MCF 10A (cell line): ENCODE results near the gene SULT1E1. TPM values are rescaled to one million over a fixed set of nuclear protein-coding genes. Genes with fewer than 3 reads are reported as not detected.

Source experiments
- BruUV-seq: library from RNA; stranded (reverse); fragments of 400-500 nt; replicated peaks from 2 replicates; lab custom pipeline; 2021; lab: Mats Ljungman, UMichigan
- CTCF ChIA-PET: fragments of 300-600 bp; sonication (Branson Sonifier 250); formaldehyde crosslinking; extraction: SDS; loops from one replicate; lab custom pipeline; 2021; ENCODE audit warnings: antibody characterized with exemption, inconsistent platforms; lab: Yijun Ruan, JAX
- POLR2A ChIA-PET: fragments of 300-600, 350-650 bp; sonication (Branson Sonifier 250); formaldehyde crosslinking; extraction: SDS; loops from one replicate; lab custom pipeline; 2020; ENCODE audit warnings: antibody characterized with exemption, inconsistent platforms; lab: Yijun Ruan, JAX
- DNase-seq: peaks from one replicate; pipeline ENCODE4 v3.0.0-alpha.2; 2018; ENCODE audit not compliant: unreplicated experiment
- H3K27ac Mint-ChIP-seq: one replicate; pipeline ENCODE4 v1.8.0; 2022; ENCODE audit warnings: mild to moderate bottlenecking, low read depth, mixed read lengths; ENCODE audit not compliant: unreplicated experiment
- H3K27me3 Mint-ChIP-seq: one replicate; pipeline ENCODE4 v1.8.0; 2022; ENCODE audit warnings: mixed read lengths; ENCODE audit not compliant: insufficient read depth, unreplicated experiment
- H3K36me3 Mint-ChIP-seq: one replicate; pipeline ENCODE4 v1.8.0; 2022; ENCODE audit warnings: mild to moderate bottlenecking, moderate library complexity, mixed read lengths; ENCODE audit not compliant: insufficient read depth, unreplicated experiment
- H3K4me1 Mint-ChIP-seq: one replicate; pipeline ENCODE4 v1.8.0; 2022; ENCODE audit warnings: mixed read lengths; ENCODE audit not compliant: insufficient read depth, unreplicated experiment
- H3K4me3 Mint-ChIP-seq: one replicate; pipeline ENCODE4 v1.8.0; 2022; ENCODE audit warnings: mild to moderate bottlenecking, moderate library complexity, mixed read lengths; ENCODE audit not compliant: unreplicated experiment
- H3K9me3 Mint-ChIP-seq: one replicate; pipeline ENCODE4 v1.8.0; 2022; ENCODE audit warnings: mixed read lengths; ENCODE audit not compliant: unreplicated experiment
- CTCF ChIP-seq: fragments of 200-600 bp; IDR thresholded peaks from one replicate; pipeline ENCODE4 v1.8.0; 2022; ENCODE audit warnings: antibody characterized with exemption, mild to moderate bottlenecking; ENCODE audit not compliant: unreplicated experiment
- intact Hi-C: fragments of 100-400 bp; cut with micrococcal nuclease; formaldehyde crosslinking; loops from 2 replicates; pipeline ENCODE4 v1.14.1; 2022
- total RNA-seq: library from RNA; stranded (reverse); gene quantifications from 2 replicates; pipeline ENCODE4 v1.2.3, GENCODE V29; 2022

The SULT1E1 gene
- total RNA-seq, 1 experiment from 2014 or later = 6.5 TPM

GRCh38 chr4:69859140-69859685, 732 bp downstream of the SULT1E1 start:
- peaks cover 11% of the 10 kb centered on the region for H3K36me3 Mint-ChIP-seq
- H3K4me3 Mint-ChIP-seq = no peak overlapping the region
- intact Hi-C loops = no loop called here
- TF ChIP-seq CTCF = no peak
- no peaks in the 10 kb centered on the region for H3K27me3 Mint-ChIP-seq
- ChIA-PET CTCF (interaction anchor here (0.8 to 2.7 kb wide), 5 partner anchors 10 to 145 kb away, joined by 3 to 16 read pairs (median 3); no protein-coding TSS in a partner anchor), POLR2A (interaction anchor here (0.7 to 3.0 kb wide), 18 partner anchors 9 to 725 kb away, joined by 3 to 14 read pairs (median 4); no protein-coding TSS in a partner anchor)
- BruUV-seq = no TSS peak
- no peaks in the 10 kb centered on the region for H3K4me1 Mint-ChIP-seq
- no peak overlapping the region for H3K27ac Mint-ChIP-seq
- H3K9me3 Mint-ChIP-seq = no peaks in the 10 kb centered on the region
- peak; percentile 1 for DNase-seq

- intact Hi-C loops = no loop called here
- CTCF ChIA-PET = interaction anchor here (0.8 to 1.4 kb wide), 3 partner anchors 22 to 145 kb away, joined by 3 to 7 read pairs (median 3); no protein-coding TSS in a partner anchor
- Mint-ChIP-seq H3K27me3 (no peaks in the 10 kb centered on the region), H3K9me3 (no peaks in the 10 kb centered on the region), H3K36me3 (peaks cover 15% of the 10 kb centered on the region), H3K4me1 (no peaks in the 10 kb centered on the region), H3K4me3 (no peak overlapping the region), H3K27ac (no peak overlapping the region)
- TF ChIP-seq CTCF = no peak
- no TSS peak for BruUV-seq
- POLR2A ChIA-PET = interaction anchor here (0.6 to 3.0 kb wide), 9 partner anchors 9 to 726 kb away, joined by 3 to 14 read pairs (median 4); no protein-coding TSS in a partner anchor
- peak; percentile 81 for DNase-seq
These were observed 1.3 kb downstream of the SULT1E1 start for GRCh38 chr4:69858690-69859089.

GRCh38 chr4:69855822-69856221, 4.1 kb downstream of the SULT1E1 start:
- H3K4me1 Mint-ChIP-seq = no peaks in the 10 kb centered on the region
- H3K27ac Mint-ChIP-seq = no peak overlapping the region
- intact Hi-C loops = no loop called here
- no peak for TF ChIP-seq CTCF
- H3K27me3 Mint-ChIP-seq = no peaks in the 10 kb centered on the region
- no TSS peak for BruUV-seq
- H3K4me3 Mint-ChIP-seq = peak overlapping the region; percentile 40
- POLR2A ChIA-PET = interaction anchor here (1.0 kb wide), 1 partner anchor 153 kb away, joined by 5 read pairs; no protein-coding TSS in a partner anchor
- no peak for DNase-seq
- H3K36me3 Mint-ChIP-seq = peaks cover 39% of the 10 kb centered on the region
- H3K9me3 Mint-ChIP-seq = no peaks in the 10 kb centered on the region
- CTCF ChIA-PET = interaction anchor here (1.0 kb wide), 1 partner anchor 31 kb away, joined by 3 read pairs; no protein-coding TSS in a partner anchor

DNA sequence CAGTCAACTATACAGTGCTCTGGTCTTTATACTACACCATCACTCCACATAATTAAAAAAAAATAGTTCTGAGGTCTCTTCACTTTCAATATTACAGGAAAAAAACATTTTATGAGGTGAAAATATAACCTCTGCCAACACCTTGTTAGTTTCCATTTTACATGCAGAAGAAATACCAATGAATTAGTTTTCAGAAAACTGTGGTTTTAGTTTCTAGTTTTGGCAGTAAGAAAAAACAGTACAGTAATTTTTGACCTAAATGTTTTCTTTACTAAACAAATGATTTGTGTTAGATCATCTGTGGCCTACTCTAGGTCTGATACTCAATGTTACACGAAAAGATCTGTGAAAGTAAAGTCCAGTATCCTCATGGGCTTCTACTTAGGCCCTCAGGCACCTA, 10.0 kb downstream of the SULT1E1 start:
- Mint-ChIP-seq H3K4me1 (no peaks in the 10 kb centered on the region), H3K4me3 (no peak overlapping the region), H3K9me3 (no peaks in the 10 kb centered on the region), H3K36me3 (peaks cover 54% of the 10 kb centered on the region), H3K27me3 (no peaks in the 10 kb centered on the region), H3K27ac (no peak overlapping the region)
- POLR2A ChIA-PET = interaction anchor here (1.0 to 1.7 kb wide), 3 partner anchors 9 to 123 kb away, joined by 4 to 6 read pairs (median 5); partner anchors contain the start of gene SULT1E1
- TF ChIP-seq CTCF = no peak
- CTCF ChIA-PET = interaction anchor here (0.6 kb wide), 1 partner anchor 532 kb away, joined by 5 read pairs; no protein-coding TSS in a partner anchor
- intact Hi-C loops = no loop called here
- no TSS peak for BruUV-seq
- no peak for DNase-seq
